IPS-18c (cell line): ENCODE results near the gene PADI2.

Source experiments
- H3K4me3 ChIP-seq: 2 replicates; pipeline ENCODE4 v1.7.0; 2013; ENCODE audit warnings: low read depth, mild to moderate bottlenecking, low read length, moderate library complexity; ENCODE audit not compliant: insufficient read depth
- H3K9me3 ChIP-seq: one replicate; pipeline ENCODE4 v1.6.1; 2013; ENCODE audit warnings: mild to moderate bottlenecking, low read length, moderate library complexity; ENCODE audit not compliant: control insufficient read depth, insufficient read depth

Gene PADI2

GRCh38 chr1:17119076-17119772 lies at the start of gene PADI2:
Gene PADI2, minus strand, starts transcription at chr1:17119451. Its CDS starts 80 bp downstream, at chr1:17119371.
- no peaks in the 10 kb centered on the region for H3K9me3 ChIP-seq
- H3K4me3 ChIP-seq: peak within 1 kb of the TSS; percentile 80

GRCh38 chr1:17168091-17168876 lies 49.0 kb upstream of the PADI2 start:
- Histone ChIP-seq H3K4me3 (no peak overlapping the region), H3K9me3 (no peaks in the 10 kb centered on the region)

- Histone ChIP-seq H3K4me3 (no peak overlapping the region), H3K9me3 (no peaks in the 10 kb centered on the region)
Measured at GRCh38 chr1:17167786-17168090, 48.5 kb upstream of the PADI2 start.

- Histone ChIP-seq H3K4me3 (no peak overlapping the region), H3K9me3 (no peaks in the 10 kb centered on the region)
Measured at GRCh38 chr1:17167041-17167785, 48.0 kb upstream of the PADI2 start.

- no peak overlapping the region for H3K4me3 ChIP-seq
- H3K9me3 ChIP-seq: no peaks in the 10 kb centered on the region
Measured at GRCh38 chr1:17165823-17166222, 46.6 kb upstream of the PADI2 start.

GRCh38 chr1:17163789-17164666 lies 44.8 kb upstream of the PADI2 start:
- no peaks in the 10 kb centered on the region for H3K9me3 ChIP-seq
- no peak overlapping the region for H3K4me3 ChIP-seq

GRCh38 chr1:17163371-17163770 lies 44.1 kb upstream of the PADI2 start:
- Histone ChIP-seq H3K9me3 (no peaks in the 10 kb centered on the region), H3K4me3 (no peak overlapping the region)

- Histone ChIP-seq H3K4me3 (no peak overlapping the region), H3K9me3 (no peaks in the 10 kb centered on the region)
Measured at GRCh38 chr1:17162941-17163340, 43.7 kb upstream of the PADI2 start.

- Histone ChIP-seq H3K9me3 (no peaks in the 10 kb centered on the region), H3K4me3 (no peak overlapping the region)
Measured at GRCh38 chr1:17161926-17162800, 42.9 kb upstream of the PADI2 start.

- no peaks in the 10 kb centered on the region for H3K9me3 ChIP-seq
- no peak overlapping the region for H3K4me3 ChIP-seq
Measured at GRCh38 chr1:17161137-17161740, 42.0 kb upstream of the PADI2 start.

GRCh38 chr1:17158961-17159360 lies 39.7 kb upstream of the PADI2 start:
- H3K9me3 ChIP-seq: peaks cover 12% of the 10 kb centered on the region
- no peak overlapping the region for H3K4me3 ChIP-seq

GRCh38 chr1:17156108-17156507 lies 36.9 kb upstream of the PADI2 start:
- peaks cover 12% of the 10 kb centered on the region for H3K9me3 ChIP-seq

GRCh38 chr1:17155257-17155920 lies 36.1 kb upstream of the PADI2 start:
- Histone ChIP-seq H3K9me3 (peaks cover 12% of the 10 kb centered on the region), H3K4me3 (no peak overlapping the region)

More at GRCh38 chr1:17156108-17156507, 36.9 kb upstream of the PADI2 start:
- H3K4me3 ChIP-seq: no peak overlapping the region

GRCh38 chr1:17149771-17150170 lies 30.5 kb upstream of the PADI2 start:
- peaks cover 10% of the 10 kb centered on the region for H3K9me3 ChIP-seq
- H3K4me3 ChIP-seq: no peak overlapping the region

- peaks cover 3% of the 10 kb centered on the region for H3K9me3 ChIP-seq
- H3K4me3 ChIP-seq: no peak overlapping the region
Measured at GRCh38 chr1:17148950-17149608, 29.8 kb upstream of the PADI2 start.
